Activated gamma-delta T cell (primary cell): ENCODE results near the gene FGD1.

Experiments used
- DNase-seq: peaks from one replicate; lab custom pipeline; 2025; lab: John Stamatoyannopoulos, UW

The FGD1 gene

GRCh38 chrX:54397113-54397512 lies 98.9 kb downstream of the FGD1 start:
- DNase-seq: no peak
